HEK293T (cell line): ENCODE results near the gene POLD2.

Source experiments
- CTCF ChIA-PET: fragments of 350-600 bp; formaldehyde crosslinking; extraction: SDS; loops from one replicate; lab custom pipeline; 2021; ENCODE audit warnings: antibody characterized with exemption, inconsistent platforms; lab: Yijun Ruan, JAX
- POLR2A ChIA-PET: fragments of 350-600 bp; formaldehyde crosslinking; extraction: SDS; loops from one replicate; lab custom pipeline; 2020; ENCODE audit warnings: antibody characterized with exemption, inconsistent platforms; lab: Yijun Ruan, JAX
- DNase-seq: peaks from one replicate; pipeline ENCODE4 v3.0.0; 2012; ENCODE audit warnings: mixed read lengths; ENCODE audit errors: extremely low spot score
- ARNT ChIP-seq: fragments of 450-650 bp; IDR thresholded peaks from 2 replicates; pipeline ENCODE4 v1.6.1; 2017; ENCODE audit warnings: mild to moderate bottlenecking
- BHLHE40 ChIP-seq: fragments of 450-650 bp; IDR thresholded peaks from 2 replicates; pipeline ENCODE4 v1.6.1; 2016; ENCODE audit warnings: mild to moderate bottlenecking, moderate library complexity, borderline replicate concordance
- CTBP1 ChIP-seq: fragments of 450-650 bp; IDR thresholded peaks from 2 replicates; pipeline ENCODE4 v1.6.1; 2016; ENCODE audit warnings: borderline replicate concordance
- ELF4 ChIP-seq: fragments of 450-650 bp; IDR thresholded peaks from 2 replicates; pipeline ENCODE4 v1.6.1; 2017; ENCODE audit warnings: antibody characterized with exemption
- FOXA1 ChIP-seq: fragments of 450-650 bp; IDR thresholded peaks from 2 replicates; pipeline ENCODE4 v1.6.1; 2016; ENCODE audit warnings: mild to moderate bottlenecking
- FOXK2 ChIP-seq: fragments of 450-650 bp; IDR thresholded peaks from 2 replicates; pipeline ENCODE4 v1.6.1; 2016; ENCODE audit warnings: mild to moderate bottlenecking
- FOXM1 ChIP-seq: fragments of 450-650 bp; IDR thresholded peaks from 2 replicates; pipeline ENCODE4 v1.6.1; 2017; ENCODE audit warnings: mild to moderate bottlenecking, borderline replicate concordance
- HDGF ChIP-seq: fragments of 450-650 bp; IDR thresholded peaks from 2 replicates; pipeline ENCODE4 v1.6.1; 2017; ENCODE audit warnings: antibody characterized with exemption, borderline replicate concordance
- L3MBTL2 ChIP-seq: fragments of 450-650 bp; conservative IDR thresholded peaks from 2 replicates; pipeline ENCODE4 v1.6.1; 2016; ENCODE audit warnings: mild to moderate bottlenecking
- LEF1 ChIP-seq: fragments of 450-650 bp; IDR thresholded peaks from 2 replicates; pipeline ENCODE4 v1.6.1; 2017; ENCODE audit warnings: mild to moderate bottlenecking, borderline replicate concordance
- NFRKB ChIP-seq: fragments of 450-650 bp; IDR thresholded peaks from 2 replicates; pipeline ENCODE4 v1.6.1; 2016; ENCODE audit warnings: mild to moderate bottlenecking, moderate library complexity
- SP1 ChIP-seq: fragments of 450-650 bp; IDR thresholded peaks from 2 replicates; pipeline ENCODE4 v1.6.1; 2017
- SUZ12 ChIP-seq: fragments of 450-650 bp; IDR thresholded peaks from 2 replicates; pipeline ENCODE4 v1.6.1; 2016; ENCODE audit warnings: mild to moderate bottlenecking
- TARDBP ChIP-seq: fragments of 450-650 bp; IDR thresholded peaks from 2 replicates; pipeline ENCODE4 v1.6.1; 2016
- ZNF384 ChIP-seq: fragments of 450-650 bp; IDR thresholded peaks from 2 replicates; pipeline ENCODE4 v1.6.1; 2016
- TF ChIP-seq, protein P1 (sequence below): fragments of 450-650 bp; IDR thresholded peaks from 2 replicates; pipeline ENCODE4 v1.6.1; 2016

The POLD2 gene

GRCh38 chr7:44094365-44094764, 29.0 kb downstream of the POLD2 start:
- CTCF ChIA-PET: no interaction called here
- POLR2A ChIA-PET: no interaction called here
- TF ChIP-seq CTBP1: no peak
- no peak for TF ChIP-seq TARDBP
- no peak for TF ChIP-seq ZNF384
- TF ChIP-seq ARNT: no peak
- no peak for DNase-seq

- no peak for TF ChIP-seq FOXA1
- TF ChIP-seq NFRKB: no peak
- TF ChIP-seq, protein P1, sequence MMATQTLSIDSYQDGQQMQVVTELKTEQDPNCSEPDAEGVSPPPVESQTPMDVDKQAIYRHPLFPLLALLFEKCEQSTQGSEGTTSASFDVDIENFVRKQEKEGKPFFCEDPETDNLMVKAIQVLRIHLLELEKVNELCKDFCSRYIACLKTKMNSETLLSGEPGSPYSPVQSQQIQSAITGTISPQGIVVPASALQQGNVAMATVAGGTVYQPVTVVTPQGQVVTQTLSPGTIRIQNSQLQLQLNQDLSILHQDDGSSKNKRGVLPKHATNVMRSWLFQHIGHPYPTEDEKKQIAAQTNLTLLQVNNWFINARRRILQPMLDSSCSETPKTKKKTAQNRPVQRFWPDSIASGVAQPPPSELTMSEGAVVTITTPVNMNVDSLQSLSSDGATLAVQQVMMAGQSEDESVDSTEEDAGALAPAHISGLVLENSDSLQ: no peak
- no peak for TF ChIP-seq FOXM1
- no peak for TF ChIP-seq L3MBTL2
- TF ChIP-seq LEF1: no peak
- no peak for TF ChIP-seq TARDBP
- no peak for TF ChIP-seq ARNT
- no peak for TF ChIP-seq ZNF384
- TF ChIP-seq FOXK2: no peak
- no peak for TF ChIP-seq CTBP1
- TF ChIP-seq HDGF: no peak
- TF ChIP-seq SUZ12: no peak
- TF ChIP-seq SP1: no peak
- no peak for TF ChIP-seq ELF4
- TF ChIP-seq BHLHE40: no peak
- DNase-seq: no peak
- POLR2A ChIA-PET: no interaction called here
- CTCF ChIA-PET: no interaction called here
These were observed 30.2 kb downstream of the POLD2 start for GRCh38 chr7:44093102-44093641.

- TF ChIP-seq, protein P1: no peak
- no peak for TF ChIP-seq FOXK2
- TF ChIP-seq TARDBP: no peak
- TF ChIP-seq ZNF384: no peak
- TF ChIP-seq SUZ12: no peak
- TF ChIP-seq LEF1: no peak
- no peak for TF ChIP-seq ARNT
- TF ChIP-seq SP1: no peak
- TF ChIP-seq NFRKB: no peak
- TF ChIP-seq ELF4: no peak
- no peak for TF ChIP-seq FOXM1
- TF ChIP-seq HDGF: no peak
- no peak for TF ChIP-seq BHLHE40
- DNase-seq: no peak
- ChIA-PET POLR2A (no interaction called here), CTCF (no interaction called here)
These were observed 35.2 kb downstream of the POLD2 start for GRCh38 chr7:44087911-44088838.

DNA sequence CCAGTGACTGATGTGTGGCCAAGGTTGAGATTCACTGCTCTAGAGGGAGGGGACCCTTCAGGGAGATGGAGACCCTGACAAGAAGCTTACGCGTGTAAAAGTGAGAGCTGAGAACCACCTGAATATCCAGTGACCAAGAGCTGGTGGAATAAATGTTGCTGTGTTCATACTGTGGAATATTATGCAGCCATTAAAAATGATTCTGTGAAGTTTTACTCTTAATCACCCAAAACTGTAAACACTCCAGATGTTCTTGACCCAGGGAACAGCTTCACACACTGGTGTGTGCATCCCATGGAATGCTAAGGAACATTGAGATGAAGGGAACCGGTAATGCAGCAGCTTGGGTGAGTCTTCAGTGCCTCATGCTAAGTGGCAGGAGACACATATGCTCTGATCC, 36.7 kb downstream of the POLD2 start:
- ChIA-PET CTCF (no interaction called here), POLR2A (no interaction called here)
- no peak for TF ChIP-seq HDGF
- TF ChIP-seq FOXA1: no peak
- no peak for TF ChIP-seq FOXK2
- TF ChIP-seq FOXM1: no peak
- TF ChIP-seq LEF1: no peak
- TF ChIP-seq BHLHE40: no peak
- no peak for TF ChIP-seq ARNT
- TF ChIP-seq, protein P1: no peak
- no peak for DNase-seq

DNA sequence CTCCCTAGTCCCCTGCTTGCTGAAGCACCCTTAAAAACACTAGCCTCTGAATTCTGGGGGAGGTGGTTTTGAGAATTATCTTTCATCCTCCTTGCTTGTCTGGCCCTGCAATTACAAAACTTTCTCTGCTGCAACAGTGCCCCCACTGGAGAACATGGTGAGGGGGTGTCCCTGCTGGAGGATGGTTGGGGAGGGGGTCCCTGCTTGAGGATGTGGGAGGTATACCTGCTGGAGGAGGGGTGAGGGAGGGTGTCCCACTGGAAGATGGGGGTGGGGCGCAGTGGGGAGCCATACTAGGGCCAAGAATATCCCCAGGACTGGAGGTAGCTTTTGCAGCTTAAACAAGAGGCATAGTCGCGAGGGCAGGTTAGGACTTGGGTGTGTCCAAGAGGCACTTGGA, 37.8 kb downstream of the POLD2 start:
- no peak for DNase-seq
- POLR2A ChIA-PET: interaction anchor here (0.9 kb wide), 1 partner anchor 38 kb away, joined by 4 read pairs; the partner anchor contains the start of gene POLD2
- CTCF ChIA-PET: interaction anchor here (0.7 to 1.4 kb wide), 2 partner anchors 13 to 82 kb away, joined by 3 to 4 read pairs; no protein-coding TSS in a partner anchor
- TF ChIP-seq, protein P1: no peak

DNA sequence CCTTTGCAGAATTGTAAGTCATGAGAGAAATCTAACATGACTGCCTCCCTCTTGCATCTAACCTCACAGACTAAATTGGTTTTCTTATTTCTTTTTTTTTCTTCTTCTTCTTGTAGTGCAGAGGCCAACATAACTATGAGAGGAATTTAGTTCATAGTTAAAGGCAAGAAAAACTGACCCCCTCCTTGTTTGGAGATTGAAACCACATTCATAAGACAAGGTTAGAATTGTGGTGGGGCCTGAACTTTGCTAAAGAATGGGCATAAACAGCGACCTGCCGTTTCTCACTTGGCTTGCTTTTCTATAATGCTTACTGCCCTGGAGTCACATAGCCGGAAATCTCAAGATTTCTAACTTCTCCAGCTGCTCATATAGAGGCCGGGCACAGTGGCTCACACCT, 38.6 kb downstream of the POLD2 start:
- no peak for DNase-seq
- TF ChIP-seq FOXM1 (no peak), SP1 (no peak), ARNT (no peak), ELF4 (no peak), TARDBP (no peak), LEF1 (no peak), ZNF384 (no peak), L3MBTL2 (no peak), FOXA1 (no peak), HDGF (no peak), FOXK2 (no peak), NFRKB (no peak), BHLHE40 (no peak), CTBP1 (no peak), SUZ12 (no peak)
- TF ChIP-seq, protein P1: no peak
- ChIA-PET POLR2A (no interaction called here), CTCF (interaction anchor here (0.7 to 1.4 kb wide), 2 partner anchors 14 to 83 kb away, joined by 3 to 4 read pairs; no protein-coding TSS in a partner anchor)
